GM18907 (cell line): ENCODE data around the gene CDKAL1.
A peak's percentile ranks its signal among the peaks of the same experiment; 100 is the strongest.
"Not testable (repeated sequence)": the region's sequence is repeated elsewhere in the genome, so short reads cannot be mapped to it uniquely, and the experiment has no call there.

ENCODE experiments used
- ATAC-seq: cut with Tn5 transposase; IDR thresholded peaks from one replicate; pipeline ENCODE4 v1.9.1; 2021; ENCODE audit warnings: mild to moderate bottlenecking, moderate library complexity; ENCODE audit not compliant: unreplicated experiment

CDKAL1 gene

GRCh38 chr6:20706238-20706938 is 172.1 kb downstream of the CDKAL1 start:
- ATAC-seq: no peak

GRCh38 chr6:20706939-20707485 is 172.8 kb downstream of the CDKAL1 start:
- no peak for ATAC-seq

- no peak for ATAC-seq
Observed at GRCh38 chr6:20707870-20708269, 173.6 kb downstream of the CDKAL1 start.

GRCh38 chr6:20708367-20709124 is 174.3 kb downstream of the CDKAL1 start:
- ATAC-seq: peak; percentile 69

- no peak for ATAC-seq
Observed at GRCh38 chr6:20709451-20709850, 175.2 kb downstream of the CDKAL1 start.

GRCh38 chr6:20710341-20710740 is 176.1 kb downstream of the CDKAL1 start:
- ATAC-seq: no peak

- no peak for ATAC-seq
Observed at GRCh38 chr6:20711518-20711917, 177.3 kb downstream of the CDKAL1 start.

- no peak for ATAC-seq
Observed at GRCh38 chr6:20712011-20712410, 177.8 kb downstream of the CDKAL1 start.

- no peak for ATAC-seq
Observed at GRCh38 chr6:20715135-20715806, 181.0 kb downstream of the CDKAL1 start.

- peak; percentile 69 for ATAC-seq
Observed at GRCh38 chr6:20716865-20717264, 182.6 kb downstream of the CDKAL1 start.

- no peak for ATAC-seq
Observed at GRCh38 chr6:20717743-20718142, 183.5 kb downstream of the CDKAL1 start.

- ATAC-seq: no peak
Observed at GRCh38 chr6:20718705-20719653, 184.7 kb downstream of the CDKAL1 start.

- ATAC-seq: no peak
Observed at GRCh38 chr6:20719980-20720379, 185.7 kb downstream of the CDKAL1 start.

GRCh38 chr6:20721121-20721520 is 186.9 kb downstream of the CDKAL1 start:
- ATAC-seq: not testable (repeated sequence)

- ATAC-seq: peak; percentile 51
Observed at GRCh38 chr6:20722455-20722854, 188.2 kb downstream of the CDKAL1 start.

GRCh38 chr6:20723236-20723635 is 189.0 kb downstream of the CDKAL1 start:
- no peak for ATAC-seq

- ATAC-seq: no peak
Observed at GRCh38 chr6:20724443-20725190, 190.4 kb downstream of the CDKAL1 start.

- ATAC-seq: not testable (repeated sequence)
Observed at GRCh38 chr6:20725235-20725634, 191.0 kb downstream of the CDKAL1 start.

- no peak for ATAC-seq
Observed at GRCh38 chr6:20729086-20729485, 194.8 kb downstream of the CDKAL1 start.

GRCh38 chr6:20732362-20732761 is 198.1 kb downstream of the CDKAL1 start:
- not testable (repeated sequence) for ATAC-seq
